Upper lobe of left lung (tissue), 4 donors: ENCODE measurements around the gene POGZ.

Experiments
- CTCF ChIP-seq, 6 experiments: fragments of 450-650 bp in 4 of 6; fragments of 200-600 bp in 2 of 6; sonication (generic) in 2 of 6; IDR thresholded peaks; one replicate each; pipeline ENCODE4 v1.5.1; 2016 to 2019; ENCODE audit warnings: antibody characterized with exemption in 6 of 6
- POLR2A ChIP-seq, 4 donors: fragments of 450-650 bp; IDR thresholded peaks; one replicate each; pipeline ENCODE4 v1.5.1; 2016 to 2017; ENCODE audit warnings: antibody characterized with exemption in 4 of 4, mild to moderate bottlenecking in 2 of 4
- POLR2AphosphoS5 ChIP-seq, 2 donors: sonication (generic); formaldehyde crosslinking; IDR thresholded peaks; one replicate each; pipeline ENCODE4 v1.5.1; 2017; ENCODE audit warnings: antibody characterized with exemption in 2 of 2

- no peak for TF ChIP-seq CTCF (IDR thresholded peaks at IDR 0.05)
- TF ChIP-seq POLR2AphosphoS5 (IDR thresholded peaks at IDR 0.05): no peak
- TF ChIP-seq POLR2A (IDR thresholded peaks at IDR 0.05): no peak
Measured at GRCh38 chr1:151416231-151416630, 43.1 kb downstream of the POGZ start.
